HG03103 (cell line): ENCODE results near the gene CMTM4.
"Not testable (repeated sequence)": the region's sequence is repeated elsewhere in the genome, so short reads cannot be mapped to it uniquely, and the experiment has no call there.

Experiments used
- ATAC-seq: cut with Tn5 transposase; IDR thresholded peaks from one replicate; pipeline ENCODE4 v1.9.1; 2021; ENCODE audit warnings: low read depth; ENCODE audit not compliant: unreplicated experiment

CMTM4 gene

DNA sequence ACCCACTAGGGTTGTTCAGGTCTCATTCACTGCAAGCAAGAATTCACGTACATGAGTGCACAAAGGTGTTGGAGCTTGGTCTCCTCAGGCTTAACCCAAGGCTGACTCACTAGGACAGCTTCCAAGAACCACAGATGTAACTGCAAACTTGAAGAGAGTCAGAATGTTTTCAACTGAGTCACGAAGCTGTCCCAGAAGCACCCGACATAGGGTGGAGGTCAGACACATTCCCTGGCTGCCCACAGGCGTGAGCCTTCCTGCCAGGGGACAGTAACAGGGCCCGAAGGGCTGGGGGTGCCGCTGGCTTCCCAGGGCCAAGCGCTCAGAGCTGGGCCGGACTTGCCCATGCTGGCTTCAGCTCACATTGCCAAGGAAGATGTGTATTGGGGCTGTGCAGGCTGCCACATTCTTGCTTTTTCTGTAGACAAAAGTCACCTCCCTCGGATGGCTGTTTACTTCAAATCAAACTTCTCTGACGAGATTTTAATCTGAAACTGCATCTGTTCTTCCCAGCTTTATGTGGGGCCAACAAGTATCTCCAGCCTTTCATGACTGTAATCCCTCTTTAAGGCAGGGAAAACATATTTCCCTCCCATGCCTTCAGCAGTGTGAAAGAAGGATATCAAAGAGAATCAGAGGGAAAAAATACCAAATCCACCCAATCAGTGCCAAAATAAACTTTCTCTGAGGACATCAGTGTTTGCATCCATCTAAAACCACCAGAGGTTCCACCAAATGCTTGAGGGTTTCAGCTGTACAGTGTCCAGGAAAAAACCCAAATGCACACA is 77.8 kb downstream of the CMTM4 start:
- ATAC-seq, result no peak

DNA sequence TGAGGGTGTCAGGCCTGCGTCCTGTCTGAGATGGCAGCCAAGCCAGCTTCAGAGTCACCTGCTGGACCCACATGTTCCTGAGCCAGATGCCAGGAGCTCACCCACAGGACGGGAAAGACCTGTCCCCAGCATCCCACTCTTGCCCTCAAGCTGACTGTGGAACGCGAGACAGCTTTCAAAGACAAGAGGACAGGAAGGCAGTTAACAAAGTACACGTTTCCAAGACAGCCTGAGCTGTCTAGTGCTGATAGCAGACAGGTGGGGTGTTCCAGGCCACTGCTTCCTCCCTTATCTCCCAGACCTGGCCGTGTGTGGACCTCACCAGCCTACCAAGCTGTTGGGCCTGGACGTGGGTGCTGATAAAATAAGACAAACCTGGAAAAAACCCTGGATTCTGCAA is 78.8 kb downstream of the CMTM4 start:
- no peak for ATAC-seq

DNA sequence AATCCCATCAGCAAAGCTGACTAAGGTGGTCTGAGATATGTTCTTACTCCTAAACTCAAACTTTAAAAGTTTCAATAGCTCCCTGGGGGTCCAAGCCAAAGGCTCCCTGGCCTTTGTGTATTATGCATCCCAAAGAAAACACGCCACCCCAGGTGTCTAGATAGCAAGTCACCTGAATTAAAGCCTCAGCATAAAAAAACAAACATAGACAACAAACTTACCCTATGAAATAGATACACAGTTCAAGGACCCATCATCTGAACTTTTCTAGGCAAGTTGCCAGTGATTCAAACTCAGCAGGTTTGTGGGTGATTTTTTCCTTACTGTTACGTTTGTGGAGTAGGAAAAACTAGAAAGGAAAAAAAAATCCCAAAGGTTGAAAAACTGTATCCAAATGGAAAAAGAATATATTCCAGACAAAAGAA is 79.5 kb downstream of the CMTM4 start:
- no peak for ATAC-seq

DNA sequence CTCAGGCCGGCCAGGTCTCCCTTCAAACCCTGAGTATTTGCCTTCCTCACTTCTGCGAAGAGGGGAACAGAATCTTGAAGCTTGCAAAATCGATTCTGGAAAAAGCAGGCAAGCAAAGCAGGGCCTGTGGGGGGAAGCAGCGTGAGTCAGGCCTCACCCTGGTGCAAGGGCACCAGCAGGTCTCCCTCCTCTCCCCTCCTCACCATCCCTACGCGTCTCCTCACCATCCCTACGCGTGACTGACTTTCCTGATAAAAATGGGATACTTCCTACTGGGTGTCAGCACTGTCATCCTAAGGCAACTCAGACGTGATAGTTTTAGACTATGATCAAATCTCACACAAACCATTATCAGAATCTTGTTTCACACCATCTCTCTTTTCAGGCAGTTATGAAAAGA is 80.0 kb downstream of the CMTM4 start:
- no peak for ATAC-seq

DNA sequence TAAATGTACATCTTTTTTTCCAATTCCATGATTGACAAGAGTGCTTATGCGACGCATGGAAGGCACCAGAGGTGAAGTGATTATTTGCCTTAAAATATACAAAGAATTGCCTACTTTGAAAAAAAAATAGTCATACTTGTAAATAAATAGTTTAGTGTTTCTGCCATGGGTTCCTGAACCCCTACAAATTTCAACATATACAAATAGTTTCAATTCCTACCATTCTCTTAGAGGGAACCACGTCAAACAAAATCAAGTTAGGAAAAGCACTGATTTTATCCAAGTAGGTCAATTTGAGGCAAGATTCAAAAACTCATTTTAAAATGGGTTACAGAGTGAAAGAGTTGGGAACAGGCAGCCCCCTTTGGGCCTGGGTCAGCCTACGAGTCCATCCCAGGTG is 80.4 kb downstream of the CMTM4 start:
- ATAC-seq, result no peak

GRCh38 chr16:66614161-66614802 is 82.3 kb downstream of the CMTM4 start:
- ATAC-seq, result no peak

- ATAC-seq, result no peak
These were observed 84.1 kb downstream of the CMTM4 start for GRCh38 chr16:66612422-66612821.

- not testable (repeated sequence) for ATAC-seq
These were observed 84.6 kb downstream of the CMTM4 start for GRCh38 chr16:66611911-66612310.

GRCh38 chr16:66610111-66610820 is 86.3 kb downstream of the CMTM4 start:
- no peak for ATAC-seq

GRCh38 chr16:66609139-66609510 is 87.4 kb downstream of the CMTM4 start:
- ATAC-seq, result no peak

GRCh38 chr16:66608241-66609138 is 88.1 kb downstream of the CMTM4 start:
- ATAC-seq, result peak; percentile 32

DNA sequence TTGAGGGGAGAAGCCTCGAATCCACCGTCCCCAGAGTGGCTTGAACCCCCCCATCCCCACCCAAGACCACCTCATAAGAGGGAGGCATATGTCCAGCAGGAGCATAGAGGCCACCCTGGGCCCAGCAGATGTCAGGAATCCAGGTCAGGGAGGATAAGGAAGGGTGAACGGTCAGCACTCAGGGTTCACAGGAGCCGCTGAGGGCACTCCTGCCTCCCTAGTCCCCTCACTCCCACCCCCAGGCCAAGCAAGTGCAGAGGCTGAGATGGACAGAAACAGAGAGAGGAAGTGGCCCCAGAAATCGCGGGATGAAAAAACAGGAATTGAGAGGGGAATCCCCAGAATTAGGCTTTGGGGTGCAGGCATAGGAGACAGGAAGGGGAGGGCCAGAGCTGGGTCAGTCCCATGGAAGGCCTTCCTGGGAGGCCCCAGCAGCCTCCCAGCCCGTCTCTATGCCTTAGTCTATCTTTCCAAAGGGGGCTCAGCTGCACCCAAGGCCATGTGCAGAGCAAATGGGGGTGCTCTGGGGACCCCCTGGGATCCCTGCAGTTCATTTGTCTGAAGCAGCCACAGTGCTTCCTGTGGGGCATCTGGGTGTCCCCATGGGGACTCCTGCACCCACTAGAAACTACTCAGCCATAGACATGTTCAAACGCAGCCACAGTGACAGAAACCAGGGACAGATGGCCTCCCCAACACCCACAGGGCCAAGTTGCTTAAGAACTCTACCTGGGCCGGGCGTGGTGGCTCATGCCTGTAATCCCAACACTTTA is 90.4 kb downstream of the CMTM4 start:
- ATAC-seq, result peak; percentile 27

DNA sequence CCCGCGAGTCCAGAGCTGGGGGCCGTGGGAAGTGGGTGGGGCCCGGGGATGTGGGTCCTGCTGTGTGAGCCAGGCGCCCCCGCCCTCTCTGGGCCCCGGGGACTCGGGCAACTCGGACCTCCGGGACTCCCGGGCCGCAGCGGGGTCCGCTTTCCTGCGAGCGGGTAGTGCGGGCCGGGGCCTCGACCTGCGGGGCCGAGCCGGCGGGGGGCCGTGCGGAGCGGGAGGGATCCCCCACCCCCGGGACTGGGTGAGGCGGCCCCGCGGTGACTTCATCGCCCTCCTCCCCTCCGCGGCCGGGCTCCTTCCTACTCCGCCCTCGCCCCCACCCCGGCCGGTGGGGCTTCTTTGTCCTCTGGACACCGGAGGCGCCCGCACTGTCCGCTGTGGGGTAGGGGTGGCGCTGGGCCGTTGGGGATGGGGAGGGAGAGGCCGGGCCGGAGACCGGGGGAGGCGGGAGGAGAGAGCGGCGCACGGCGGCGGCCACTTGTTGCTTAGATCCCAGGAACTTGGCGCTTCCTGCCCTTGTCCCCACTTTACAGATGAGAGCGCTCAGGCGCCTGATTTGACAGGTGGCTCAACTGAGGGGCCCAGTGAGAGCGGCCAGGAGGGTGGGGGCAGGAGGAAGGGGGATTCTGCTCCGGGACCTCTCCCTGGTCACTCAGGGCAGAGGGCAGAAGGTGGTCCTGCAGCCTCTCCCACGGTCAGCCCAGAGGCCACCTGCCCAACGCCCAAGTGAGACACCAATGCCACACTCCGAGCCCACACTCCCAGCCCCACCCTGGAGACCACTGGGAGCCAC is 91.2 kb downstream of the CMTM4 start:
- peak; percentile 2 for ATAC-seq

- peak; percentile 41 for ATAC-seq
These were observed 92.0 kb downstream of the CMTM4 start, which contains the start of gene CMTM3 for GRCh38 chr16:66604376-66605176. TSS of gene CMTM3 (plus strand) at chr16:66604704. CDS start at chr16:66604806, 102 bp downstream.

DNA sequence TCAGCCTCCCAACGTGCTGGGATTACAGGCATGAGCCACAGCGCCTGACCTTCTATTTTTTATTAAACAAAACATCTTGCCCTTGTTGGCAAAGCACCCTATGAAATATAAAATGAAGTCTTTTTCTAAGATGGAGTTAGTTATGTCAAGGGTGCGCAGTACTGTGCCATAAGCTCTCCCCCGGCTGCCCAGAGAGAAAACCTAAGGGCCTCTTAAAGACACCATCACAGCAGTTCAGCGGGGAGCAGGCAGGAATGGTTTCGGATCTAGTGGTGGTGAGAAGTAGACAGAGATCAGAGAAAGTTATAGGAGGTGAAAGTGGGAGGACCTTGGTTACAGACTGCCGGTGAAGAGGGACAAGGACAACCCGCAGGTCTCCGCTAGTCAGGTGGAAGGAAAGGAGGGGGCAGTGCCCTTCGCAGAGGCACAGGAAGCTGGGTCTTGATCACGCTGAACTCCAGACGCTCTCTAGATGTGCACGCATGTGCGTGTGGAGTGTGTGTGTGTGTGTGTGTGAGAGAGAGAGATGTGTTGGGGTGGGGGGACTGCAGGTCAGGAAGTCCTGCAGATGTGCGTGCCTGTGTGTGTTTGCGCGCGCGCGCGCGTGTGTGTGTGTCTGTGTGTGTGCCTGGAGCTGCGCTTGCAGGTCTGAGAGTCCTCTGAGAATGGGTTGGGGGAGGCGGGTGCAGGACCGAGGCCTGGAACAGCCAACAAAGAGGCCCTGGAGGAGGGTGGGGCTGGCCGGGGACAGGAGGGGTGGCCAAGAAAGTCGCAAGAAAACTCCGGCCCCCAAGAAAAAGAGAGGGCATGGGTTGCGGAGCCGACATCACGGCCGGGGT is 92.8 kb downstream of the CMTM4 start:
- ATAC-seq, result no peak

DNA sequence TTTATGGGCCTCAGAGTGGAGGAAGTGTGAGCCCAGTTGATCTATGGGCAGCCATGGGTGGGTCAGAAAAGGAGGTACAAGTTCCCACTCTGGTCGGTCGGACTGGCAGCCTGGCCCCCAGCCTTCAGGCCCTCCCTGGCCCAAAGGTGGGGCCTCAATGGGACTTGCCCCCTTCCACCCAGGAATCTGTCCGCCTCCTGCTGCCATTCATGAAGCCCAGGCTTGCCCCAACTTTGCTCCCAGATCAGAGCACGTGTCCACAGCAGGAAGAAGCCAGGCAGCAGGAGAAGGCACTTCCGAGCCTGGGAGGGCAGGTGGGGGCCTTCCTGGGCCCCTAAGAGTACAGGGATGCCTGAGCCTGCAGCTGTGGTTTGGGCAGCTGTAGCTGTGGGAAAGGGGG is 95.1 kb downstream of the CMTM4 start:
- ATAC-seq, result no peak

DNA sequence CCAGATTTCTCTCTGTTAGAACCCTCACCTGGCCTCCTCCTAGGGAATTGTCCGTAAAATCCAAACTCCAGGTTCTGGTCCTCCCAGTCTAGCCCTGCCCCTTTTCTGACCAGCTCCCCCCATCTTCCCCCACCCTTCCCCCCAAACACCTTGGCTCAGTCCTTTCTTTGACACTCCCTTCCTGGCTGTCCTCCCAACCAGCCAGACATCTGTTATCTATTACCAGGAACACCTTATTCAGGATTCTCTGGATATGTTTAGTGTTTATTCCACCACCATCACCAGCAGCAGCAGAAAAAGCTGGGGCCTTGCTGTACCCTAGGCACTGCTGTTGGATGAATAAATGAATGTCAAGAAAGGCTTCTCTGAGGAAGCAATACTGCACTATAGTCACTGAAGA is 96.1 kb downstream of the CMTM4 start:
- ATAC-seq, result no peak
